Inferior parietal cortex (tissue), 1 donor: ENCODE measurements around the gene SLC16A12.

ENCODE experiments used
- DNase-seq: peaks from one replicate; pipeline ENCODE4 v3.0.0-alpha.2; 2016; ENCODE audit errors: extremely low spot score

SLC16A12 gene, protein sequence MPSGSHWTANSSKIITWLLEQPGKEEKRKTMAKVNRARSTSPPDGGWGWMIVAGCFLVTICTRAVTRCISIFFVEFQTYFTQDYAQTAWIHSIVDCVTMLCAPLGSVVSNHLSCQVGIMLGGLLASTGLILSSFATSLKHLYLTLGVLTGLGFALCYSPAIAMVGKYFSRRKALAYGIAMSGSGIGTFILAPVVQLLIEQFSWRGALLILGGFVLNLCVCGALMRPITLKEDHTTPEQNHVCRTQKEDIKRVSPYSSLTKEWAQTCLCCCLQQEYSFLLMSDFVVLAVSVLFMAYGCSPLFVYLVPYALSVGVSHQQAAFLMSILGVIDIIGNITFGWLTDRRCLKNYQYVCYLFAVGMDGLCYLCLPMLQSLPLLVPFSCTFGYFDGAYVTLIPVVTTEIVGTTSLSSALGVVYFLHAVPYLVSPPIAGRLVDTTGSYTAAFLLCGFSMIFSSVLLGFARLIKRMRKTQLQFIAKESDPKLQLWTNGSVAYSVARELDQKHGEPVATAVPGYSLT

DNA sequence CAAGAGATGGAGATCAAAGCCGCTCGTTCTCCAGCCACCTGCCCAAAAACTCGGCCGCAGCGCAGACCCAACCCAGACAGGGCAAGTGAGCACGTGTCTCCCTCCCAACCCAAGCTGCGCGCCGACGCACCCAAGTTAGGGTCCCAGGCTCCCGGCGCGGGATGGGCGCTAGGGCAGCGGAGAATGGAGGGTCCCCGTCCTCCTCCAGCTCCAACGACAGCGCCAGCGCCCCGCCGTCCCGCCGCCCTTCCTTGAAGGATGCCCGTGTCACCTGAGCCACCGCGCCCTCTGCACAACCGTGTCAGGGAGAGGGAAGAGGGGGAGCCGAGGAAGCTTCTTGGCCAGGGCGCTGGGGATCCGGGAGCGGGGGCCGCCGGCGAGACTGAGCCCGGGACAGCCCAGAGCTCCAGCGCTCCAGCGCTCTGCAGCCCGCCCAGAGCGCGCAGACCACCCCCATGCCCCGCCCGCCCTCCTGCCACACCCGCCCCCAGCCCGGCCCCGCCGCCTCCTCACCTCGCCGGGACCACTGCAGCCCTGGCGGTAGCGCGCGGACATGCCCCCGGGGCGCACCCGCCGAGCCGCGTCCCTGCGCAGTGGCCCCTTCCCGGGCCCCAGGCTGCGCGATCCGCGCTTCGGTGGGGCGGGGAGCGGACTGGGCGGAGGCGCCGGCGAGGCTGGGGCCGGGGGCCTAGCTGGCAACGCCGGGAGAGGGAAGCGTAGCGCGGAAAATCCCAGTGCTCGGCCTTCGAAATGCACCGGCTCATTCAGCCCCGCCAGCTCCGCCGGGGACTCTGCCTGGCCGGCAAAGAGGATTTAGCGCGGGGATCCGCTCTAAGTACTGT is at the start of gene SLC16A12:
TSS of gene SLC16A12 (minus strand) at position 424 of the 842 bp plus-strand sequence. CDS start 73,016 bp downstream, outside the sequence.
- DNase-seq: no peak

DNA sequence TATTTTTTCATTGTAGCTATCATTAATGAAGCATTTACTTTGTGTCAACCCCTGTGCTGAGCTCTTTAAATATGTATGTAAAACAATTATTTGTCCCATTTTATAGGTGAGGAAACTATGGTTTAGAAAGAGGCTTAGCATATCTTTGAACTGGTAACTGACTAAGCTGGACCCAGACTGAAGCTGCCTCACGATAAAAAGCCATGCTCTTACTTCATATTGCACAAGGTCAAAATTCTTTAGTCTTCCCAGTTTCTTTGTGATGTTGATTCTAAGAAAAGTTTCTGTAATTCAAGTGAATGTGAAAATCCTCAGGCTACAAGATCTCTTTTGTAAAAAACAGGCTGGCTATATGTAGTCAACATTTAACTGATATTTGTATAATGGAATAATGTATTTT is 46.6 kb upstream of the SLC16A12 start:
- DNase-seq: no peak

DNA sequence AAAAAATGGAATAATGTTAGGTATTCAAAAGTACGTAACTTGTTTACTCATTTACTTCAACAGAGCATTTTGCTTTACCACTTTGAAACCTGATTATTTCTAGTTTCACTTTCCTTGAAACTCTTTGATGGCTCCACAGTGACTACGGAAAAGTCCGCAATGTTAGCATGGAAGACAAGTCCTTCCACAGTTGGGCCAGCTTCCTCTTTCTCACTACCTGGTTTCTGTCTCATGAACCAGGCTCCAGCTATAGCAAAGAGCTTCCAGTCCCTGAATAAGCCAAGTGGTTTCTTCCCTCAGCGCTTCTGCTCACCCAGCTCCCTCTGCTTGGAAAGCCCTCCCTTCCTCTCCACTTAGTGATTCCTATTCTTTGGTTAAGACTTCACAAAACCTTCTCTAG is 44.8 kb upstream of the SLC16A12 start:
- no peak for DNase-seq

DNA sequence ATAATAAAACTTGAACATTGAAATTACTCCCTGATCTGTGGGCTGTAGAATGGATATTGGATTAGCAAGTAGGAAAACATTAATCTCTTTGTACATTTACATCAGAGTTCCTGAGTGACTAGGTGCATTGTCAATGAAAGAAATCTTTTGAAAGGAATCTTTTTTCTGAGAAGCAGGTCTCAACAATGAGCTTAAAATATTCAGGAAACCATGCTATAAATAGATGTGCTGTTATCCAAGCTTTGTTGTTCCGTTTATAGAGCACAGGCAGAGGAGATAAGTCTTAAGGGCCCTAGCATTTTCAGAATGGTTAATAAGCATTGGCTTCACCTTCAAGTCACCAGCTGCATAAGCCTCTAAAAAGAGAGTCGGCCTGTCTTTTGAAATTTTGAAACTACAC is 41.3 kb upstream of the SLC16A12 start:
- no peak for DNase-seq

DNA sequence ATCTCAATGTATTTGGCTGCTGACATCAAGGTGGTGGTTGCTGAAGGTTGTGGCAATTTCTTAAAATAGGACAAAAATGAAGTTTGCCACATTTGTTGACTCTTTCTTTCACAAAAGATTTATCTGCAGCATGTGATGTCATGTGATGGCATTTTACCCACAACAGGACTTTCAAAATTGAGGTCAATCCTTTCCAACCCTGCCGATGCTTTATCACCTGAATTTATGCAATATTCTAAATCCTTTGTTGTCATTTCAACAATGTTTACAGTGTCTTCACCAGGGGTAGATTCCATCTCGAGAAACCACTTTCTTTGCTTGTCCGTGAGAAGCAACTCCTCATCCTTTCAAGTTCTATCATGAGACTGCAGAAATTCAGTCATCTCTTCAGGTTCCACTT is 40.6 kb upstream of the SLC16A12 start:
- no peak for DNase-seq

DNA sequence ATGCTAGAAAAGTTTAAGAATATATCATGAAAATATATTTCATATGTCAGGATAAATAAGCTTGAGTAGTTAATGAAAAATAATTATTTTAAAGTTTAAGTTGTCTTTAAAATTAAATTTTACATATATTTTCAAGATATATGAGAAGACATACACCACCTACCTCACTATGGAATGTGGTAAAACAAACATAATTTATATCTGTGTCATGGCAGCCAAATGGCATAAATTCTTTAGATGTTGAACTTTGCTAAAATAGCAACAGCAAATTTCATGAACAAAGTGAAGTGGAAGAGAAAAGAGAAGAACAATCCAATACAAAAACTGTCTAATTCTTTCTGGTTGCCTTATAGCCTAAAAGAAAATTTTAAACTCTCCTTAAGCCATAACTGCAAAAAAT is 39.6 kb upstream of the SLC16A12 start:
- DNase-seq: no peak

DNA sequence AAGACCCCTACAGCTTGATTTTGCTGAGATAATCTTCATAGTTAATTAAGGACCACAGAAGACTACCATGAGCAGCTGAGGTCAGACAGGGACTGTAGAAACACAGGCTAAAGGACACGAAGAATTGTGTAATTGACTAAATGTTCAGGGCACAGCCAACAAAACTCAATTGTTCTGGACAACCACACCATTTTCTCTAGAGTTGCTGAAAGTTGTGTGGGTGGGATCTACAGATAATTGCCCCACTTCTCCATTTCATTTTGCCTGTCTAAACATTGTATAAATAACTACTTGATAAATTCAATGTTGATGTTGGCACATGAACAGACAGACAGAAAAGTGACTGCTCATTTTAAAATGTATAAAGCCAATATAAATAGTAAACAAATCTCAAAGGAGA is 39.0 kb upstream of the SLC16A12 start:
- no peak for DNase-seq

DNA sequence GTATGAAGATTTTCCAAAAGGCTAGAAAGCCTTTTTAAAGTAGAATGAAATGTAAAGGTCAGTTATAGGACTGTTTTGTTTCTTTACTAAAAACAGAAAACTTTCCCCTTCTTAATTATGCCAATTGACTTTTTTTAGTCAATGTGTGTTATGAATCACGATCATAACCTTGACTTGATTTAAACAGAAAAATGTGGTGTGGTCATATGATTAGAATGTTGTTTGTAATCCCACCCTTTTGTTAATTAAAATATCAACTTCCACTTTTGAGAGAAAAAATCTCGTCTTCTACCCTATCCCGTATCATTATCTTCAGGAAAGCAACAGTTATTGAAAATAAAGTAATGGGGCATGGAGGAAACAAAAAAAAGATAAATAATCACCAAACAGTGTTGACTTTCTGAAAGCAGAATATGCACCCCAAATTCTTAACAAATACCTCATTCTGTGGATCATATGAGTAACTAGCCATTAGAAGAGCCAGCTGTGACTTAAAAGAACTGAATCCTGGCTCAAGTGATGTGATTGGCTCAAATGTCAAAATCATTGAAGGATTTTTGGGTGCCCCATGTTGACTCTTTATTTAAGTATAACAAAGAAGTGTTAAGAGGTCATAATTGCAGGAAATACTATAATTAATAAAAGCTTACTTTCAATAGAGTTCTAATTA is 32.3 kb upstream of the SLC16A12 start:
- no peak for DNase-seq

DNA sequence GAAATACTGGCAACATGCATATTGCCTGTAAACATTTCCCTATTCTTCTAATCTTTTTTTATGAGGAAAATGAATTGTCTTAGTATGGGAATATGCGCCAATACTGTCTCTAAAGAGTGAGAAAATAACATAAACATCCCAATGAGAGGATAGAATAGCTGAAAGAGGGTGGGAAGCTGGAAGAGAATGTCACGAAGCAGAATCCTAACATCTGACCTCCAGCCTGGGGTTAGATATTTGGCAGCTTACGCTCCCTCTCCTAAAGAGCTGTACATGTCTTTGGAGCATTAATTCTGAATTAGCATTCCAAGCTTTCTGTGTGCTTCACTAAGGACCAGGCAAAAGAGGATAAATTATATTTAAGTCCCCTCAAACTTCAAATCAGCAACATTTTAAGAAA is 31.6 kb upstream of the SLC16A12 start:
- DNase-seq: no peak

DNA sequence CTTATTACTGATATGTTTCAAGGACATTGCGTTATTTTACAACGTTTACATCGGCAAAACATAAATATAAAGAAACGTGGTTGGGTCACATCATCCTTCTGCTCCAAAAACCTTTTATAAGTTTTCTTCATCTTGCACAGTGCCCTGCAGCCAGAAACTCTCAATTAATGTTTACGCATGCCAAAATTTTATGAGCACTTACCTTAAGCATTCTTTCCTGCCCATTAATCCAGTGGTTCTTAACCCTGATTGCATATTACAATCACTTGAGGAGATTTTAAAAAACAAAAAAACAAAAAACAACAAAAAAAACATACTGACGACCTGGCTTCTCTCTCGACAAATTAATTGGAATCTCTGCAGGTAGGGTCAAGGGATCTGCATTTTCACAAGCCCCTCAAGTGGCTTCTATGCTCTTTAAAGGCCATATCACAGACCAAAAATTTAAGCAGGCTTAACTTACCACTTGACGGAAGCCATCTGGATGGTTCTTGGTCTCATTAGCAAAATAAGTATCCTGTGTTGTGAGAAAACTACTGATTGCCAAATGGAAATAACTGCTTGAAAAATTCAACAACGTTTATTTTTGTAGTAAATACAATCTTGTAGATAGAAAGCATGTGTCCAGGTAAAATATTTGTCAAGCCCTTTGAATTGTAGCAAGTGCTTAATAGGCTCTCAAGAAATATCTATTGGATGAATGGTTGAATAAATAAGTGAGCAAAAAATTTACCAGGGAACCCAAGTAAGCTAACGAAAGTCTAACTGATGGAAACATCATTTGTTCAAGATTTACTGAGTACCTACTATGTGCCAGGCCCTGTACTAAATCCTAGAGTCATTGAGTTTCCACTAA is 30.9 kb upstream of the SLC16A12 start:
- no peak for DNase-seq

DNA sequence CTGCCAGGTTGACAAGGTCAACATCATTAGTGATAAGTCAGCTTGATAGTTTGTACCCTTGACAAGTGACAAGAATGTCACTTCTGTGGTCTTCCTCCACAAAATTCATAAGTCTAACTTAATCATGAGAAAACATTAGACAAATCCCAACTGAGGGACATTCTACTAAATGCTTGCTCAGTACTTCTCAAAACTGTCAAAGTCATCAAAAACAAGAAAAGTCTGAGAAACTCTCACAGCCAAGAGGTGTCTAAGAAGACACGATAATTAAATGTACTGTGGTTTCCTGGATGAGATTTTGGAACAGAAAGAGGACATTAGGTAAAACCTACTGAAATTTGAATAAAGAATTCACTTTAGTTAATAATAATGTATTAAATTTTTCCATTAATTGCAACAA is 29.8 kb upstream of the SLC16A12 start:
- DNase-seq: no peak

DNA sequence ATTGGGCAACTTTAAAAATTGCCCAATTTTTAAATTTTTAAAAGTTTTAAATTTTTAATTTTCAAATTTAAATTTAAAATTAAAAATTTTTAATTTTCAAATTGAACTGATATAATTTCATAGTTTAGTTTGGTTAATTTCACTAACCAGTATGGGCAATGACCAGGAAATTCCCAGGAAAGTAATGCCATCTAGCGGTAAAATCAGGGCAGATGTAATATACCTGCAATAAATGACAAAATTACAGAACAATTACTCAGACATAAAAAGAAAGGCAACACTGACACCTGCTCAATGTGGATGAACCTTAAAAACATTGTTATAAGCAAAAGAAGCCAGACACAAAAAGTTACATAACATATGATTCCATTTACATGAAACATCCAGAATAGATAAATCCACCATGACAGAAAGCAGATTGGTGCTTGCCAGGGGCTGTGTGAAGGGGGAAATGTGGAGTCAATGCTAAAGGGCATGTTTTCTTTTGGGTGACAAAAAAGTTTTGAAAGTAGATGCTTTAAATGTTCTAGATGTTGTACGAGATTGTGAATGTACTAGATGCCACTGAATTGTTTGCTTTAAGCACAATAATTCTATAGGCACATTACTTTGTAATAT is 28.6 kb upstream of the SLC16A12 start:
- peak; percentile 70 for DNase-seq

DNA sequence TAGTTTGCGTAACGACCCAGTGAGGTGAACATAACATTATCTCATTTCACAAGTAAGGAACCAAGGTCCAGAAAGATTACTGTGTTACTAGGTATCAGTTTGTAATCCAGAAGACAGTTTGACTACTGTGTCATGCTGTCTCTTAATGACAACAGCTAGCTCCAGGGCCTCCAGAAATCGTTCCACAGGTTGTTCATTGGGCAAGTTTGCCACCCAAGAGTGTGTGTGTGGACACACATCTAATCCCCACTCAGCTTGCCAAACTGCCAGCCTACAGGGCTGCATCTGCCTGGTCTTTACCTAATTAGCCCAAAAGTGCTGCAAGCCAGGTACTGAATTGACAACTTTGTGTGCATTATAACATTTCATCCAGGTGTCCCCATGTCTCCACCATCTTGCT is 27.9 kb upstream of the SLC16A12 start:
- no peak for DNase-seq

DNA sequence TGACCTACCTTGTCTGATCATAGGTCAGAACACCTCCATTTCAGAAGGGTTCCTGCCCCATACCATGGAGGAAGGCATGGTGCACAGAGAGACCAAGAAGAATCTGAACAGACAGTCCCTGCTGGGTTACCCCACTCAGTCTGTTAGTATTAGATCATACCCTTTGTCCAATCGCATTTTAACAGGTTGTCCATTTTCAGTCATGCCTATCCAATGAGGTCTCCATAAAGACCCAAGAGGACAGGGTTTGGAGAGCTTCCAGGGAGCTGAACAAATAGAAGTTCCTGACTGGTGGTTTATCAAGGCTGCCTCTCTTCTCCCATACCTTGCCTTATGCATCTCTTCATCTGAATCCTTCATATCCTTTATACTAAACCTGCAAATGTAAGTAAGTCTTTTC is 21.2 kb upstream of the SLC16A12 start:
- DNase-seq: no peak

DNA sequence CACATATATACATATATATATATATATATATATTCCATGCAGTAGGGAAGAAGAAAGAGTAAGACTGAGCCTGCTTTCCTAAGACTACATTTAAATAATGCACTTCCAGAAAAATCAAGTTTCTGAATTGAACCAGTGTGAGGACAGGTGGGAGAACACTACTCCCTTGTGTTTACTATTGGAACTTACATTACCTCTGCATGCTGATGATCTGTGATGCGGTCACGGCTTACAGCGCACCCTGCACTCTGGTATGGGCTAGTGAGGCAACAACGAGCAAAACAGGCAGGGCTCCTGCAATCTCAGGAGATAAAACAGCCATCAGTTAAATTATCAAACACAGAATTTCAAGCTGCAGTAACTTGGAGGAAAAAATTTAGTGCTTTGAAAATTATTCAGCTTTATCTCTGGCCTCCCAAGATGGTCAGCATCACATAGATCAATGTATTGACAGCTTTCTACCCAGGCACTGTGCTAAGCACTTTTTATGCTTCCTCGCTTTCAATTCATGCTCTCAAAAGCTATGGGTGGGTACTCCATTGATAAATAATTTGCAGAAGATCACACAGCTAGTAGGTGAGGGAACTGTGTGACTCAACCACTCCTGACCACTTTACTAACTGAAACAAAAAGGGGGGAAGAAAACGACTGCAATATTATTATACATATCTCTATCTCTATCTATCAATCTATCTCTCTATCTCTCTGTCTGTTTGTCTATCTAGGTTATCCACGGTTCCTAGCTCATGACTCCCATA is 20.5 kb upstream of the SLC16A12 start:
- DNase-seq: no peak

DNA sequence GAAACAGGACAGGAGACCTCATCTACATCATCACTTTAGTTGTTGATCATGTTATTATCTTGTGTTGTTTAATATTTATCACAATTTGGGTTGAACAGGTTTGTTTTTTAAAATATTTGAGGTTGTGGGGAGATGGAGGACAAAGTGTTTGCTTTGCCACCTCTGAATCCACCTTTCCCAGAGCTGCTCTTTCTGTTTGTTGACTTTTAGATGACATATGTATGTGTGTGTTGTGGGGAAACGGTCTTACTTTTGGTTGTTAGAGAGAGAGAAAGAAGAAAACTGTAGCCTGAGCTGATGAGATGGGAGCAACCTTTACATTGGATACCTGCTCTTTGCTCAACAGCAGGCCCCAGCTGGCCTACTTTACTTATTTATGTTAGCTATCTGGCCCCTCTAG is 19.0 kb upstream of the SLC16A12 start:
- no peak for DNase-seq

DNA sequence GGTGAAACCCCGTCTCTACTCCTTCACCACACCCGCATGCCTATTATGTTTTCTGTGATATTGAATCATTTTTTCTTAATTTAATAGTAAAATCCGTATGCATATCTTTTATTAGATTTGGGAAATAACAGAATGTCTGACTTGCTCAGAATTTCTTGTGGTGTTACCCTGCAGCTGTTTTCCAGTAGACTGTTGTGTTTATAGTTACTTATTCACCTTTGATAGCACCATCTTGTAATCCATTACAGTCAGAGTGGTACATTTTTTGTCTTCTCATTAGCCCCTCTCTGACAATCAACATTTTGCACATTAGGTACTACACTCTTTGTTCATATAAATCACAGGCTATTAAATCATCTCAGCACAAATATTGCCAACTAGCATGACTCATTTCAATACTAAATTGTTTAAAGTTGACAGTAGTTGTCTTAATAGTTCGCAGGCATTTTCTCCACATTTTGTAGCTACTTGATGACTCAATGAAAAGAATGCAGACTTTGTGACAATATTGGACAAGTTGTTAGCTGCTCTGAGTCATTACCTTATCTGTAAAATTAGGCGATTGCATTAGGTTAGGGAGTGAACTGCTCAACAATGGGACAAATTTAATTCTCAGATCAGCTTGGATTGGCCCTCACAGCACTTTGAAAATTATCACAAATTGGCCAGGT is 17.8 kb upstream of the SLC16A12 start:
- DNase-seq: no peak

DNA sequence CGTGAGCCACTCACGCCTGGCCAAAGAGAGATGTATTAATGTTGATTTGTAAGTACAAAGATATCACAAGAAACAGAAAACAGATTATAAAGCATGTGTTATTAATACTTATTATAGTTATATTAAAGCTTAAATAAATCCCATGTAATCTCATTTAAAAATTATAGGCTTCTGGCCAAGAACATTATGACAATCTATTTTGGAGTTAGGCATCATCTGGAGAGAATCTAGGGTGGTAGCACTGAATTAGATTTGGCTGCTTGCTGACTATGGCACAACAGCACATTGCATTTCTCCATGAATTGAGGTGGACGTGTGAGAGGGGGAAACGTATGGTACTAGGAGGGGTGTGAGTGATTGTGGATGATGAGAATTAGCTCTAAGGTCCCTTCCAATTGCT is 16.8 kb upstream of the SLC16A12 start:
- DNase-seq: no peak

DNA sequence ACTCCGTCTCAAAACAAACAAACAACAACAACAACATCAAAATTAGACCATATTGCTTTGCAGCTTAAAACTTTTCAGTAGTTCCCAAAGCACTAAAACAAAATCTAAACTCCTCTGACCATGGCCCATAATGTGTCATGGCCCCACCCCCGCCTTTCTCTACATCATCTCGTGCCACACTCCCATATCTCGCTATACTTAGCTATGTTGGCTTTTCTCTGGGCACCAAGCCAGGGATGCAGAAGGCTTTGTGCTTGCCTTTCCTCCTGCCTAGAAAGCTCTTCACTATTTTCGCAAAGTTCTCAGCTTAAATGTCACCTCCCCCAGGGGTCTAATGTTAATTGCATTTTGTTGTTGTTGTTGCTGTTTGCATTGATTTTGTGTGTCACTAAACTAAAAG is 15.1 kb upstream of the SLC16A12 start:
- no peak for DNase-seq

DNA sequence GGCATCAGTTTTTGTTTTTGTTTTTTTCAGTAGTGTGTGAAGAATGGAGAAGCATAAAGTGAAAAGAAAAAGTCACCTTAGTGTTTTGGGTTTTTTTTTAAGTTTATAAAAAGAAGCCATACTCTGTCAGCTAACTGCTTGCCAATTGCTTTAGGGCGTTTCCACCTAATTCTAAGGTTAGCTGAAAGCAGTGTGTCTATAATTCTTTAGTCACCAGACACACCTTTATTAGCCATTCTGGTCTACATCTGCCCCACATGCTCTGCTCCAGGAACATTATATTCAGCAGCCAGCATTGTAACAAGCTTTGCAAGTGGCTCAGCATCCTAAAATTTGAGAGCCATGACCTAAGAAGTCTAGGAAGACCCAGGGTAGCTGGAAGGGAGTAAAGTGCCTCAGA is 14.1 kb upstream of the SLC16A12 start:
- no peak for DNase-seq
